HG03103 (cell line): Measurements from ENCODE around the gene BMAL1.
"Not testable (repeated sequence)": the region's sequence is repeated elsewhere in the genome, so short reads cannot be mapped to it uniquely, and the experiment has no call there.

ENCODE experiments used
- ATAC-seq: cut with Tn5 transposase; IDR thresholded peaks from one replicate; pipeline ENCODE4 v1.9.1; 2021; ENCODE audit warnings: low read depth; ENCODE audit not compliant: unreplicated experiment

The BMAL1 gene

GRCh38 chr11:13368041-13368446 lies 90.5 kb downstream of the BMAL1 start:
- ATAC-seq = no peak

DNA sequence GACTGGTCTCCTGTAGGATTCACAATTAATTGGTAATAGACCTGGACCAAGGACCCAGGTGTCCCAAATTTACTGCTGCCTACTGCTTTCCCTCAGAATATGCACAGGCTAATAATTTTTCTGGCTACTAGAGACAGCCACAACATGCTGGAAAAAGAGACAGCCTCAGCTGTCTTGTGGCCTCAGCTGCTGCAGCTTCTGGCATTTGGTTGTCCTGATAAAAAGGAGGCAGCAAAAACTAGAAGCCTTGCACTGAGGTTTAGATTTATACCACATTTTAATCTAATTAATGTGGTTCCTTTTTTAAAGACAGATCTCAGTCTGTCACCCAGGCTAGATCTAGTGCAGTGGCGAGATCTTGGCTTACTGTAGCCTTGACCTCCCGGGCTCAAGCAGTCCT lies 95.6 kb downstream of the BMAL1 start:
- ATAC-seq = no peak

DNA sequence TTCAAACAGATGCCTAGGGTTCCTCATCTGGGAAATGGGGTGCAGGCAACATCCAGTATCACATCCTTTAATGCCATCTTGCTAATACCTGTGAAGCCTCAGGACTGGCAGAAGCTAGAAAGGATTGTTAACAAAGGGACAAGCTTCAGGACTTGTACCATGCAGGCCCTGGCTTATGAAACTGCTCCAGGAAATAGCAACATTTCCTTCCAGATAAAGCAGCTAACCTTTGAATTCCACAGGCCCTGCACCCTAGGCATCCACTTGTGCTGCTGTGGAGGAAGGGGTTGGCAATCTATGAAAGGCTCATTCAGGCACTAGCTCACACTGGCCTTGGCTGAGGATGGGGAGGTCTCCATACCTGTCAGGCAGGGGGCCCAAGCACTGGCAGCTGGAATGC lies 98.2 kb downstream of the BMAL1 start:
- no peak for ATAC-seq

DNA sequence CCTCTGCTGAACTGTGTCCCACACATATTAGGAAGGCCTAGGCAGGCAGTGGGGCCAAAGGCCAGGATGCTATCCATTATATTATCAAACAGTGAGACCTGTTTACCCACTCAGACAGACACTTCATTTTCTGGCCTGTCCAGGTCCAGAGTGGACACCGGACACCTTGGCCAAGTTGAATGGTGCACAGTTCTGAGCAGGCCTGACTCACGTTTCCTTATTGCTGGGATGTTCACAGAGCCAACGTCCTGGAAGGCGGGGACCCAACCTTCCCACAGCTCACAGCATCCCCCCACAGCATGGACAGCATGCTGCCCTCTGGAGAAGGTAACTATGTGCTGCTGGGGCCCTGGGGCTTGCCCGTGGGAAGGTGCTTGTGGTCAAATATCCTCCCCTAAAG lies 98.8 kb downstream of the BMAL1 start:
- ATAC-seq = no peak

DNA sequence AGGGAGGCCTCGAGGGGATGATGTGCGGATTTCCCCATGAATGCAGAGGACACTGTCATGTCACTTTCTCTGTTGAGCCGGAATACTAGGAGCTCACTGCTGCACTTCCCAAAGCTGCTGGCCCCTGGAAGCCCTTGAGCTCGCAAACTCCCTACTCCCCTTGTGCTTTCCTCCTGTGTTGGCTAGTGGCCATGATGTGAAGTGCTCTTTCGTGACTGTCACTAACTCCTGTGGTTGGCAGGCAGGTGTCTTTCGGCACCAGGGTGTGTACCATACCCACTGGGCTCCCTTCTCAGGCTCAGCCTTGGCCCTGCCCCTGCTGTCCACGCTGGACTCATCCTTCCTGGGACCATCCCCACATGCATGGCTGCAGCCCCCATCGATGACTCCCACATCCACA lies 99.2 kb downstream of the BMAL1 start:
- ATAC-seq = no peak

- ATAC-seq = no peak
These were observed 100.7 kb downstream of the BMAL1 start for GRCh38 chr11:13378316-13378715.

DNA sequence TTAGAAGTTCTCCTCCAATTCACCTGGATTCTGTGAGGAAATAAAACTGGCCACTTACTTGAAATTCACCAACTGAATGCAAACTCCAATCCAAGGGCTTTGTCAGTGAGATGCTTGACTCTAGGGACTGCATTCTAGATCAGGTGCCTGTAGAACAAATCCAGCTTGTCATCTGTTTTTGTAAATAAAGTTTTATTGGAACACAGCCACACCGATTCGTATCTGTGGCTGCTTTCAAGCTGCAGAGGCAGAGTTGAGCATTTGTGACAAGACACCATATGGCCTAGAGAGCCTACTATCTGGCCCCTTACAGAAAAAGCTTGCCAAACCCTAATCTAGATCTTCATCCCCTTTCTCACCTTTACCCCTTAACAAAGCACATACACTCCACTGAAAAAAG lies 103.1 kb downstream of the BMAL1 start:
- no peak for ATAC-seq

DNA sequence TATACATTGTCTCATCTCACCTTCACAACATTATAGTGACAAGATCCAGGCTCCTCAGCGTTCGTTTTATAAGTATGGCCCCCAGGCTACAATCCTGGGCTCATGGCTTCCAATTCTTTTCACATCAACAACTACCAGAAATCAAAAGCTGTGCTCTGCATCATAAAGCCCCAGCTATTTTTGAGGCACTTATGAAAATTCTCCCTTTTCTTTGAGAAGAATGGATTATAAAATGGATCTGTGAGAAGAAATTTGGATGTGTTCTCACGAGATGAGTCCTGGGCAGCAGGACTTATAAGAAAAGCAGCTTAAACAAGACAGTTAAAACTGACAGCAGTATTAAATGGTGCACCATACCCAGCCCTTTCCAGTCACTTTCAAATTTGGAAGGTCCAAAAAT lies 105.2 kb downstream of the BMAL1 start:
- no peak for ATAC-seq

DNA sequence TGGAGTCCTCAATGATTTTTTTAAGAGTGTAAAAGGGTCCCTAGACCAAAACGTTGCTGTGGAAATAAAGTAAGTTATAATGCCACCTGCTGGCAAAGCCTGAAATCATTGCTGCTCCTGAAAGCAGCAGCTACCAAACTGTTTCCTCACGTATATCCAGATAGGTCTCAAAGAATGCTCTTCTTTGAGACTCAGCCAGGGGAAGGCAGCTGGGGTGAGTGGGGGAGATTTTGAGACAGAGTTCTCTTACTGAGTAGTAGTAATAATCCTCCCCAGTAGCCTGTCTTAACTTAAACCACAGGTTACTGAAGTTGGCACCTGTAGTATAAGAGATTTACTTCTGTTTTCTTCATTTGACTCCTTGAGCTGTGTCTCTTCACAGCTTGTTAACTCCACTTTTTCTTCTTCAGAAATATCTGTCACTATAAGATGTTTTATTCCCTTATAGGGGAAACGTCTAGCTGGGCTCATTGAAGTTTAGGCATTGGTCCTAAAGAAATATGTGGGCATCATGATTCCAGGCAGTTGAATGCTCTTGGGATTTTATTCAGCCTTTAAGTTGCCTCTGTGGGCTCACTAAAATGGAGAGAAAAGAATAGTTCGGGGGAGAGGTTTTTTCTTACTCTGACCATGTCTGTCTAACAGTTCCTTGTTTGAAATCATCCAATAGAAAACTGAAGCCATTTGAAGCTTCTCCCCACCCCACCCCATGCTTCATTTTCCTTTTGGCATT lies 107.5 kb downstream of the BMAL1 start:
- no peak for ATAC-seq

GRCh38 chr11:13386567-13386966 lies 109.0 kb downstream of the BMAL1 start:
- ATAC-seq = no peak

DNA sequence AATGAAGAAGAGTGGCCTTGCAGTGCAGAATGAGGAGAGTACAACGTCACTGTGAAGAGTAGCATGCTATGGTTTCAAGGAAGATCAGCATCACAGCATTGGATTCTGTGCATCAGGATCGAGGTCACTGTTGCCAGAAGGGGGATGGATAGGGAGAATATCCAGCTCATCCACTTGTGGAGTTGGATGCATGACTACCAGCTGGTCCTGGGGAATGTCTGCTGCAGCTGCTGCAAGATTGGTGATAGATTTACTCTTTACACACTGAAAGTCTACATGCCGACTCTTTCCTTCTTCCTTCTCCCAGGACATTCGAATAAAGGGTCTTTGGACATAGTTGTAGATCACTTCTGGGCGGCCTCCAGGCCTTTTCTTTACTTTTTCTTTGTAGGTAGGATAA lies 111.2 kb downstream of the BMAL1 start:
- no peak for ATAC-seq

DNA sequence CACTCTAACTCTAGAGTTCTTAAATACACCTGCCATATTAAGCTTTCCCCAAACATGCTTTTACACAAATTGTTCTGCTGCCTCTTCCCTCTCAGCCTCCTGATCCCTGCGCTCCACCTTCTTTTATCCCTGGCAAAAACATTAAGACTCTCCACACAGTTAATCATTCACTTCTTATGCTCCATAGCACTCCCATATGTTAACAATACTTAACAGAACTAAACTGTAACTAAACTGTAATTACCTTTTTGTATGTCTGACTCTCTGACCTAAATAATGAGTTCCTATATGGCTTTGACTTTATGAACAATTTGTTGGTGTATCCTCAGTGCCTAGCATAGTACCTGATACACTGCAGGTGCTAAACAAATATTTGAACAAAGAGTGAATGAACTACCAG lies 113.6 kb downstream of the BMAL1 start:
- no peak for ATAC-seq

GRCh38 chr11:13398335-13398734 lies 120.7 kb downstream of the BMAL1 start:
- not testable (repeated sequence) for ATAC-seq

DNA sequence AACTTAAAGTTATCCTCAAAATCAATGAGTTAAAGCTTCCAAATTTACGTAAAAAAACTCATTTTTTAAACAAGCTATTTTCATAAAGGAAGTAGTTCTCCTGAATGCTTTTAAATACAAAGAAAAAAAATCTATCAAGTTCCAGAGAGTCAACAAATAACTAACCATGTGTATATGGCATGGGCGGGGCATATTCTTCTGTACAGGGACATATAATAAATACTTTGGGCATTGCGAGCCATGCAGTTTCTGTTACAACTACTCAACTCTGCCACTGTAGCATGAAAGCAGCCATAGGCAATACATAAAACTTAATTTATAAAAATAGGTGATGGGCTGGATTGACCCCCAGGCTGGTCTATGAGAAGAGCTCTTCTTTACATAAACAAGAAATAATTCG lies 127.6 kb downstream of the BMAL1 start:
- no peak for ATAC-seq

DNA sequence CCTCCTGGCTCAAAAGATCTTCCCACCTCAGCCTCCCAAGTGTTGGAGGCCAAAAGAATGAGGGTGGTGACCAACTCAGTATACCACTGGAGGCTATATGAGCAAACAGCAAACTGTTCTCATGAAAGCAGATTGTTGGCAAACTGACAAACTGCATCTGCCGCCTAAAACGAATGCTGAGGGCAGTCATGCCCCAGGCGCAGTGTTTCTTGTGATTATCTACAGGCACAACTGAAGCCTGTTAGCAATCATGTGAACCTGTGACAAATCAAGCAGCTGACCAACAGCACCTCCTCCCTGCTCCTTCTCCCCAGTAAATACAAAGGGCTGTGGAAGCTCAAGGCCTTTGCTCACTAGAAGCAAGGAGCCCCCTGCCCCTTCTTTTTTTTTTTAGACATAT lies 137.6 kb downstream of the BMAL1 start:
- no peak for ATAC-seq

- no peak for ATAC-seq
These were observed 144.0 kb downstream of the BMAL1 start for GRCh38 chr11:13421561-13421960.

- ATAC-seq = no peak
These were observed 145.8 kb downstream of the BMAL1 start for GRCh38 chr11:13423372-13423771.

- ATAC-seq = no peak
These were observed 149.8 kb downstream of the BMAL1 start for GRCh38 chr11:13427440-13427839.

- no peak for ATAC-seq
These were observed 151.7 kb downstream of the BMAL1 start for GRCh38 chr11:13429288-13429687.

DNA sequence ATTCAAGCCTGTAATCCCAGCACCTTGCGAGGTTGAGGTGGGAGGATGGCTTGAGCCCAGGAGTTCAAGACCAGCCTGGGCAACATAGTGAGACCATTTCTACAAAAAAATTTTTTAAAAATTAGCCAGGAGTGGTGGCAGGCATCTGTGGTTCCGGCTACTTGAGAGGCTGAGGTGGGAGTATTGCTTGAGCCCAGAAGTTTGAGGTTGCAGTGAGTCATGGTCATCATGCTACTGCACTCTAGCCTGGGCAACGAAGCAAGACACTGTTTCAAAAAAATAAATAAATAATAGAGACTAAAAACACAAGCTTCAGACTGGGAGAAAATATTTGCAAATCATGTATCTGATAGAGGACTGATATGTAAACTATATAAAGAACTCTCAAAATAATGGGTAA lies 152.2 kb downstream of the BMAL1 start:
- ATAC-seq = no peak

- ATAC-seq = no peak
These were observed 155.8 kb downstream of the BMAL1 start for GRCh38 chr11:13433437-13433836.

DNA sequence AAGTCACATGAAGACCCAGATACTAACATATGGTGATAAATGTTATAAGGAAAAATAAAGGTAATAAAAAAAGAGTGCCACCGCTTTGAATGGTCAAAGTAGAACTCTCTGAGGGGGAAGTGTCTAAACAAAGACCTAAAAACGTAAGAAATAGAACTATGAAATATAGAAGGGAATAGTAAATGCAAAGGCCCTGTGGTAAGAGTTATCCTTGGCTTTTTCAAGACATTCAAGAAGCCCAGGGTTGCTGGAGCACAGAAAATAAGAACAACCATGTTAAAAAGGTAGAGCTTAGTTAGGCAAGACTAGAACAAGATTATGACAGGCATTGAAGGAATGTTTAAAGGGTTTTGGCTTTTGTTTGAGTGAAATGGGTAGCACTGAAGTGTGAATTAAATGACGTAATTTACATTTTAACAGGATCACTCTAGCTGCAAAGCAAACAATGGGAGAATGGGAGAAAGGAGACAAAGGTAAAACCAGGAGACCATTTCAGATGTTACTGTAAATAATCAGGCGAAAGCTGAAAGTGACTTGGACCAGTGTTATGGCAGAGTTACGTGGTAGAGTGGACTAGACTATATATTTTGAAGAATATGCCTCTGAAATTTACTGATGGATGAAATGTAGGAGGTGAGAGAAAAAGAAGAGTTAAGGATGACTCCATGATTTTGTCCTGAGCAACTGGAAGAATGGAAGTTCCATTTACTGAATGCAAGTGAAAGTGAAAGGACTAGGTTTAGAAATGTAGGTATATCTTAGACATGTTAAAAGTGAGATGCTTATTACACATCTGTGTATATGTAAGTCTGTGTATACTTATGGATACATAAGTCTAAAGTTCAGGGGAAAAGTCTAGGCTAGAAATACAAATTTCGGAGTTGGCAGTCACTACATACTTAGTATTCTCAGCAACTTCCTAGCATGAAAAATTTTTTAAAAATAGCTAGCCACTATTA lies 156.9 kb downstream of the BMAL1 start:
- no peak for ATAC-seq
